Stimulated activated naive B cell treated with anti-CD40 and anti-IgM and Interleukin-4, amounts not matched to agents 10 μg/mL and 1 μg/mL and 100 μg/mL, for 72 hours (primary cell): ENCODE results near the gene SLC35F1.

ENCODE experiments used
- ATAC-seq, 2 donors: fragments of 150-1000 bp; cut with Tn5 transposase; replicated peaks; 2 replicates each; pipeline ENCODE4 v1.10.0; 2021; ENCODE audit warnings: moderate library complexity in 1 of 2
- DNase-seq: peaks from one replicate; pipeline ENCODE4 v3.0.0; 2021
- H3K27ac Mint-ChIP-seq: one replicate; pipeline ENCODE4 v1.8.0; 2022; ENCODE audit warnings: mild to moderate bottlenecking, mixed read lengths
- H3K27me3 Mint-ChIP-seq, 2 donors: one replicate each; pipeline ENCODE4 v1.8.0; 2022; ENCODE audit warnings: mixed read lengths in 2 of 2
- H3K36me3 Mint-ChIP-seq, 2 donors: one replicate each; pipeline ENCODE4 v1.8.0; 2022; ENCODE audit warnings: mixed read lengths in 2 of 2, mild to moderate bottlenecking in 1 of 2
- H3K4me1 Mint-ChIP-seq, 2 donors: one replicate each; pipeline ENCODE4 v1.8.0; 2022; ENCODE audit warnings: mixed read lengths in 2 of 2, mild to moderate bottlenecking in 1 of 2
- H3K4me3 Mint-ChIP-seq, 2 donors: one replicate each; pipeline ENCODE4 v1.8.0; 2022; ENCODE audit warnings: mild to moderate bottlenecking in 2 of 2, mixed read lengths in 2 of 2, moderate library complexity in 1 of 2
- H3K9me3 Mint-ChIP-seq, 2 donors: one replicate each; pipeline ENCODE4 v1.8.0; 2022; ENCODE audit warnings: mixed read lengths in 2 of 2, mild to moderate bottlenecking in 1 of 2

Gene SLC35F1

GRCh38 chr6:118188561-118188960 is 281.5 kb downstream of the SLC35F1 start:
- H3K27me3 Mint-ChIP-seq: no peaks in the 10 kb centered on the region
- H3K4me1 Mint-ChIP-seq: peaks cover 2 to 12% of the 10 kb centered on the region in 2 donors
- ATAC-seq (no peak), DNase-seq (no peak)
- H3K9me3 Mint-ChIP-seq: no peaks in the 10 kb centered on the region
- no peak overlapping the region for H3K27ac Mint-ChIP-seq
- H3K36me3 Mint-ChIP-seq: no peaks in the 10 kb centered on the region
- H3K4me3 Mint-ChIP-seq: no peak overlapping the region

GRCh38 chr6:118197539-118197938 is 290.5 kb downstream of the SLC35F1 start:
- Mint-ChIP-seq H3K27ac (no peak overlapping the region), H3K36me3 (no peaks in the 10 kb centered on the region), H3K4me3 (no peak overlapping the region), H3K4me1 (no peaks in the 10 kb centered on the region), H3K27me3 (no peaks in the 10 kb centered on the region), H3K9me3 (no peaks in the 10 kb centered on the region)
- DNase-seq: no peak
- no peak for ATAC-seq

GRCh38 chr6:118198746-118199145 is 291.7 kb downstream of the SLC35F1 start:
- Mint-ChIP-seq H3K4me3 (no peak overlapping the region), H3K36me3 (no peaks in the 10 kb centered on the region), H3K4me1 (no peaks in the 10 kb centered on the region), H3K27me3 (no peaks in the 10 kb centered on the region), H3K9me3 (no peaks in the 10 kb centered on the region), H3K27ac (no peak overlapping the region)
- no peak for ATAC-seq
- DNase-seq: no peak

GRCh38 chr6:118200160-118200559 is 293.1 kb downstream of the SLC35F1 start:
- DNase-seq (no peak), ATAC-seq (no peak)
- no peak overlapping the region for H3K27ac Mint-ChIP-seq
- H3K4me3 Mint-ChIP-seq: no peak overlapping the region
- H3K4me1 Mint-ChIP-seq: no peaks in the 10 kb centered on the region
- no peaks in the 10 kb centered on the region for H3K36me3 Mint-ChIP-seq
- no peaks in the 10 kb centered on the region for H3K27me3 Mint-ChIP-seq
- H3K9me3 Mint-ChIP-seq: no peaks in the 10 kb centered on the region

- no peaks in the 10 kb centered on the region for H3K9me3 Mint-ChIP-seq
- H3K27ac Mint-ChIP-seq: no peak overlapping the region
- no peaks in the 10 kb centered on the region for H3K36me3 Mint-ChIP-seq
- no peak for DNase-seq
- ATAC-seq: no peak
- H3K27me3 Mint-ChIP-seq: no peaks in the 10 kb centered on the region
- no peaks in the 10 kb centered on the region for H3K4me1 Mint-ChIP-seq
- no peak overlapping the region for H3K4me3 Mint-ChIP-seq
Observed at GRCh38 chr6:118202517-118202916, 295.5 kb downstream of the SLC35F1 start.

GRCh38 chr6:118203545-118203944 is 296.5 kb downstream of the SLC35F1 start:
- Mint-ChIP-seq H3K4me1 (no peaks in the 10 kb centered on the region), H3K27ac (no peak overlapping the region), H3K27me3 (no peaks in the 10 kb centered on the region), H3K4me3 (no peak overlapping the region), H3K9me3 (no peaks in the 10 kb centered on the region), H3K36me3 (no peaks in the 10 kb centered on the region)
- ATAC-seq (no peak), DNase-seq (no peak)

- H3K27ac Mint-ChIP-seq: no peak overlapping the region
- H3K36me3 Mint-ChIP-seq: no peaks in the 10 kb centered on the region
- H3K9me3 Mint-ChIP-seq: peaks cover 0 to under 1% of the 10 kb centered on the region in 2 donors
- no peaks in the 10 kb centered on the region for H3K4me1 Mint-ChIP-seq
- H3K27me3 Mint-ChIP-seq: no peaks in the 10 kb centered on the region
- DNase-seq: no peak
- H3K4me3 Mint-ChIP-seq: no peak overlapping the region
- no peak for ATAC-seq
Observed at GRCh38 chr6:118206221-118206620, 299.2 kb downstream of the SLC35F1 start.

GRCh38 chr6:118207947-118208346 is 300.9 kb downstream of the SLC35F1 start:
- ATAC-seq (no peak), DNase-seq (no peak)
- Mint-ChIP-seq H3K27me3 (no peaks in the 10 kb centered on the region), H3K27ac (no peak overlapping the region), H3K36me3 (no peaks in the 10 kb centered on the region), H3K4me3 (no peak overlapping the region), H3K4me1 (no peaks in the 10 kb centered on the region), H3K9me3 (peaks cover 0 to 2% of the 10 kb centered on the region in 2 donors)

- DNase-seq (no peak), ATAC-seq (no peak)
- Mint-ChIP-seq H3K4me3 (no peak overlapping the region), H3K27me3 (no peaks in the 10 kb centered on the region), H3K27ac (no peak overlapping the region), H3K9me3 (peaks cover 0 to 2% of the 10 kb centered on the region in 2 donors), H3K36me3 (no peaks in the 10 kb centered on the region), H3K4me1 (no peaks in the 10 kb centered on the region)
Observed at GRCh38 chr6:118212451-118213173, 305.5 kb downstream of the SLC35F1 start.

- Mint-ChIP-seq H3K4me1 (no peaks in the 10 kb centered on the region), H3K36me3 (no peaks in the 10 kb centered on the region)
Observed at GRCh38 chr6:118215269-118215668, 308.2 kb downstream of the SLC35F1 start.

GRCh38 chr6:118216751-118217150 is 309.7 kb downstream of the SLC35F1 start:
- ATAC-seq: no peak
- Mint-ChIP-seq H3K4me1 (no peaks in the 10 kb centered on the region), H3K27ac (no peak overlapping the region), H3K4me3 (no peak overlapping the region), H3K9me3 (no peaks in the 10 kb centered on the region), H3K36me3 (no peaks in the 10 kb centered on the region), H3K27me3 (no peaks in the 10 kb centered on the region)
- no peak for DNase-seq

More at GRCh38 chr6:118215269-118215668, 308.2 kb downstream of the SLC35F1 start:
- H3K27me3 Mint-ChIP-seq: no peaks in the 10 kb centered on the region
- H3K27ac Mint-ChIP-seq: no peak overlapping the region
- peaks cover 0 to 2% of the 10 kb centered on the region in 2 donors for H3K9me3 Mint-ChIP-seq
- DNase-seq: no peak
- H3K4me3 Mint-ChIP-seq: no peak overlapping the region
- no peak for ATAC-seq

GRCh38 chr6:118218156-118218555 is 311.1 kb downstream of the SLC35F1 start:
- ATAC-seq (no peak), DNase-seq (no peak)
- Mint-ChIP-seq H3K4me1 (no peaks in the 10 kb centered on the region), H3K4me3 (no peak overlapping the region), H3K9me3 (no peaks in the 10 kb centered on the region), H3K36me3 (no peaks in the 10 kb centered on the region), H3K27me3 (no peaks in the 10 kb centered on the region), H3K27ac (no peak overlapping the region)

- DNase-seq (no peak), ATAC-seq (no peak)
- Mint-ChIP-seq H3K9me3 (no peaks in the 10 kb centered on the region), H3K36me3 (no peaks in the 10 kb centered on the region), H3K27ac (no peak overlapping the region), H3K27me3 (no peaks in the 10 kb centered on the region), H3K4me1 (no peaks in the 10 kb centered on the region), H3K4me3 (no peak overlapping the region)
Observed at GRCh38 chr6:118220429-118221128, 313.5 kb downstream of the SLC35F1 start.

- no peak overlapping the region for H3K4me3 Mint-ChIP-seq
- H3K9me3 Mint-ChIP-seq: no peaks in the 10 kb centered on the region
- no peak overlapping the region for H3K27ac Mint-ChIP-seq
- ATAC-seq: no peak
- no peaks in the 10 kb centered on the region for H3K4me1 Mint-ChIP-seq
- H3K36me3 Mint-ChIP-seq: no peaks in the 10 kb centered on the region
- H3K27me3 Mint-ChIP-seq: no peaks in the 10 kb centered on the region
- DNase-seq: no peak
Observed at GRCh38 chr6:118223316-118223715, 316.3 kb downstream of the SLC35F1 start.

GRCh38 chr6:118228886-118229285 is 321.8 kb downstream of the SLC35F1 start:
- DNase-seq: no peak
- Mint-ChIP-seq H3K27ac (no peak overlapping the region), H3K4me3 (no peak overlapping the region), H3K4me1 (no peaks in the 10 kb centered on the region), H3K9me3 (no peaks in the 10 kb centered on the region), H3K27me3 (no peaks in the 10 kb centered on the region), H3K36me3 (no peaks in the 10 kb centered on the region)
- ATAC-seq: no peak
